ENCODE data around the gene CERT1.
A peak's percentile ranks its signal among the peaks of the same experiment; 100 is the strongest.

The CERT1 gene

GRCh38 chr5:75512383-75513074 lies 1.1 kb upstream of the CERT1 start:
- Histone ChIP-seq H3K4me3 (IDR thresholded peaks at IDR 0.05; ENCODE audit: insufficient read depth, low read depth, low read length) (no peak overlapping the region), H3K36me3 (ENCODE audit: insufficient read depth) (no peaks in the 10 kb centered on the region), H4K20me1 (ENCODE audit: insufficient read depth) (0 out of 2 replicates have a peak, but pooled peaks cover 13% of the 10 kb centered on the region), H3K27me3 (ENCODE audit: insufficient read depth, low read depth) (no peaks in the 10 kb centered on the region), H2AFZ (ENCODE audit: low read depth) (peak overlapping the region; percentile 76), H3K4me1 (ENCODE audit: low read depth, poor library complexity, severe bottlenecking) (peaks cover 36% of the 10 kb centered on the region), H3K27ac (peak overlapping the region; percentile 52), H3K4me2 (peak overlapping the region; percentile 71), H3K9ac (peak overlapping the region; percentile 56; the same call in 1 of the 2 replicates), H3K79me2 (ENCODE audit: insufficient read depth, low read depth) (peaks cover 77% of the 10 kb centered on the region)
- TF ChIP-seq CTCF (conservative IDR thresholded peaks at IDR 0.05; ENCODE audit: low read depth, low read length): no peak

- Histone ChIP-seq H3K4me1 (ENCODE audit: low read depth, poor library complexity, severe bottlenecking) (peaks cover 36% of the 10 kb centered on the region), H3K9ac (peak overlapping the region; percentile 57), H2AFZ (ENCODE audit: low read depth) (peak overlapping the region; percentile 76), H3K27ac (peak overlapping the region; percentile 38), H3K4me3 (IDR thresholded peaks at IDR 0.05; ENCODE audit: insufficient read depth, low read depth, low read length) (peak overlapping the region; percentile 56), H3K79me2 (ENCODE audit: insufficient read depth, low read depth) (peaks cover 79% of the 10 kb centered on the region), H3K4me2 (peak overlapping the region; percentile 91), H4K20me1 (ENCODE audit: insufficient read depth) (0 out of 2 replicates have a peak, but pooled peaks cover 13% of the 10 kb centered on the region), H3K27me3 (ENCODE audit: insufficient read depth, low read depth) (no peaks in the 10 kb centered on the region), H3K36me3 (ENCODE audit: insufficient read depth) (no peaks in the 10 kb centered on the region)
- no peak for TF ChIP-seq CTCF (conservative IDR thresholded peaks at IDR 0.05; ENCODE audit: low read depth, low read length)
Observed at GRCh38 chr5:75510836-75511434, 494 bp downstream of the CERT1 start.

DNA sequence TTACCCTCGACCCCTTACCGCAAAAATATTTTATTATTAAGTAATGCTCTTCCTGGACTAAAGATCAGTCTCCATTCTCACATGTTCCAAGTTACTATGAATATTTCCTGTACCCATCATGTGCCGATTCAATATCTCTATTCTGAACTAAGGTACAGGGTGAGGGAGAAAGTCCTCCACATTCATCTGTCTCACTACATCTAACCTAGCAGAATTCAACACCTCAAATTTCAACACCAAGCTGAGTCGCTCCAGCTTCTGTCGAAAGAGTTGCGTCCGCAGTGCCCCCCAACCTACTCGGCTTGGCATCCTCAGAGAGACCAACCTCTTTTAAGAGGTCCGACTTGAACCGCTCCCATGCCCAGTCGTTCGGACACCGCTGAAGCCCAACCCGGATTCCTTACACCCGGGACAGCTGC lies 1.0 kb downstream of the CERT1 start:
- peak overlapping the region; percentile 76; the same call in 1 of the 2 replicates for H2AFZ ChIP-seq (ENCODE audit: low read depth)
- 0 out of 2 replicates have a peak, but pooled peaks cover 13% of the 10 kb centered on the region for H4K20me1 ChIP-seq (ENCODE audit: insufficient read depth)
- no peak overlapping the region; the same call in 1 of the 2 replicates for H3K27ac ChIP-seq
- H3K79me2 ChIP-seq (ENCODE audit: insufficient read depth, low read depth): peaks cover 74% of the 10 kb centered on the region
- no peak for TF ChIP-seq CTCF (conservative IDR thresholded peaks at IDR 0.05; ENCODE audit: low read depth, low read length)
- peak overlapping the region; percentile 57; the same call in 1 of the 2 replicates for H3K9ac ChIP-seq
- H3K27me3 ChIP-seq (ENCODE audit: insufficient read depth, low read depth): no peaks in the 10 kb centered on the region
- H3K4me1 ChIP-seq (ENCODE audit: low read depth, poor library complexity, severe bottlenecking): peaks cover 36% of the 10 kb centered on the region
- peak overlapping the region; percentile 56 for H3K4me3 ChIP-seq (IDR thresholded peaks at IDR 0.05; ENCODE audit: insufficient read depth, low read depth, low read length)
- peak overlapping the region; percentile 91 for H3K4me2 ChIP-seq
- H3K36me3 ChIP-seq (ENCODE audit: insufficient read depth): no peaks in the 10 kb centered on the region

DNA sequence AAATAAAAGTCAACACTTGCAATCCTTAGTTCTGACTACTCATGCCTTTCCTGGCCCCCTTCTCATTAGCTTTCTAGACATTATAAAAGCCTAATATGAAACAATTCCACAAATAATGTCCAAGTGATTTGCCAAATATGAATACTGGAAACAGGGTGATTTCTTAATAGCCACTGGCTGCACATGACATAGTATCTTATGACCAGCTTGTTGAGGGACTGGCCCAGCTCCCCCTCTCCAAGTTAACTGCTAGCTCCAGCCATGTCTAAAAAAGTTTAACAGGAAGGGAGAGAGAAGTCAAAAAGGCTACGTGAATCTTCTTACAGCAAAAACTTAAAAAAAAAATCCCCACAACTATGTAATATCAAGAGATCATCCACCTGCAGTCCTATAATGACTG lies 1.5 kb downstream of the CERT1 start:
- H3K4me1 ChIP-seq (ENCODE audit: low read depth, poor library complexity, severe bottlenecking): peaks cover 36% of the 10 kb centered on the region

More for the DNA sequence above, 1.5 kb downstream of the CERT1 start:
- peak overlapping the region; percentile 57; the same call in 1 of the 2 replicates for H3K9ac ChIP-seq
- H3K27me3 ChIP-seq (ENCODE audit: insufficient read depth, low read depth): no peaks in the 10 kb centered on the region
- no peak overlapping the region for H2AFZ ChIP-seq (ENCODE audit: low read depth)
- no peak overlapping the region for H3K27ac ChIP-seq
- 0 out of 2 replicates have a peak, but pooled peaks cover 13% of the 10 kb centered on the region for H4K20me1 ChIP-seq (ENCODE audit: insufficient read depth)
- no peak for TF ChIP-seq CTCF (conservative IDR thresholded peaks at IDR 0.05; ENCODE audit: low read depth, low read length)
- peak overlapping the region; percentile 91 for H3K4me2 ChIP-seq
- H3K79me2 ChIP-seq (ENCODE audit: insufficient read depth, low read depth): peaks cover 69% of the 10 kb centered on the region
- H3K36me3 ChIP-seq (ENCODE audit: insufficient read depth): no peaks in the 10 kb centered on the region
- H3K4me3 ChIP-seq (IDR thresholded peaks at IDR 0.05; ENCODE audit: insufficient read depth, low read depth, low read length): peak overlapping the region; percentile 56

Measured in KMS-11 (cell line).